ENCODE data around the gene KRTAP5-4.

GRCh38 chr11:1652026-1652425, 30.1 kb upstream of the KRTAP5-4 start:
- TF ChIP-seq REST (IDR thresholded peaks at IDR 0.05; ENCODE audit: insufficient read depth in 1 of 2, low read depth in 2 of 2, low read length in 2 of 2) (no peak), SIN3A (IDR thresholded peaks at IDR 0.05; ENCODE audit: borderline replicate concordance, insufficient read depth, low read length) (no peak), POLR2AphosphoS5 (IDR thresholded peaks at IDR 0.05; ENCODE audit: low read depth, low read length) (no peak), TAF1 (IDR thresholded peaks at IDR 0.05; ENCODE audit: borderline replicate concordance, insufficient read depth, low read length) (no peak), FOXP2 (optimal IDR thresholded peaks at IDR 0.05; ENCODE audit: borderline replicate concordance, extremely low read depth, extremely low read length, insufficient read depth) (no peak)
